Neural progenitor cell (in vitro differentiated cells): ENCODE measurements around the gene GATA2. TPM values are rescaled to one million over a fixed set of nuclear protein-coding genes. Genes with fewer than 3 reads are reported as not detected.

Experiments used
- DNase-seq: peaks from one replicate; pipeline ENCODE4 v3.0.0-alpha.2; 2016; ENCODE audit warnings: low spot score
- H2AFZ ChIP-seq: fragments of 200-600 bp; sonication (generic); replicated peaks from 2 replicates; pipeline ENCODE4 v1.6.1; 2016; ENCODE audit warnings: antibody characterized with exemption
- H3F3A ChIP-seq: fragments of 200-600 bp; sonication (generic); 2 replicates; pipeline ENCODE4 v1.6.1; 2016; ENCODE audit warnings: antibody characterized with exemption, low read depth
- H3K27ac ChIP-seq: fragments of 200-600 bp; sonication (generic); 2 replicates; pipeline ENCODE4 v1.5.1; 2016; ENCODE audit warnings: mild to moderate bottlenecking
- H3K27me3 ChIP-seq: fragments of 200-600 bp; sonication (generic); 2 replicates; pipeline ENCODE4 v1.6.1; 2016; ENCODE audit warnings: mild to moderate bottlenecking, moderate library complexity
- H3K36me3 ChIP-seq: fragments of 200-600 bp; sonication (generic); 2 replicates; pipeline ENCODE4 v1.5.1; 2016
- H3K4me1 ChIP-seq: fragments of 200-600 bp; sonication (generic); 2 replicates; pipeline ENCODE4 v1.6.1; 2016; ENCODE audit warnings: mixed run types
- H3K4me2 ChIP-seq: fragments of 200-600 bp; sonication (generic); 2 replicates; pipeline ENCODE4 v1.6.1; 2016
- H3K4me3 ChIP-seq: fragments of 200-600 bp; sonication (generic); 2 replicates; pipeline ENCODE4 v1.5.1; 2016
- H3K79me2 ChIP-seq: fragments of 200-600 bp; sonication (generic); 2 replicates; pipeline ENCODE4 v1.6.1; 2016; ENCODE audit warnings: low read depth
- H3K9ac ChIP-seq: fragments of 200-600 bp; sonication (generic); 2 replicates; pipeline ENCODE4 v1.6.1; 2016
- H3K9me3 ChIP-seq: fragments of 200-600 bp; sonication (generic); 2 replicates; pipeline ENCODE4 v1.5.1; 2016; ENCODE audit warnings: low read depth
- H4K20me1 ChIP-seq: fragments of 200-600 bp; sonication (generic); 2 replicates; pipeline ENCODE4 v1.6.1; 2016; ENCODE audit warnings: low read depth
- H3K27ac Mint-ChIP-seq: 3 replicates; pipeline ENCODE4 v1.8.0; 2021; ENCODE audit warnings: mixed read lengths
- H3K27me3 Mint-ChIP-seq: 2 replicates; pipeline ENCODE4 v1.8.0; 2022; ENCODE audit warnings: low read depth, mild to moderate bottlenecking, inconsistent platforms, moderate library complexity, mixed read lengths; ENCODE audit not compliant: insufficient read depth
- H3K36me3 Mint-ChIP-seq: 3 replicates; pipeline ENCODE4 v1.8.0; 2021; ENCODE audit warnings: mixed read lengths
- H3K4me1 Mint-ChIP-seq: 3 replicates; pipeline ENCODE4 v1.8.0; 2021; ENCODE audit warnings: mixed read lengths
- H3K4me3 Mint-ChIP-seq: 3 replicates; pipeline ENCODE4 v1.8.0; 2021; ENCODE audit warnings: mild to moderate bottlenecking, moderate library complexity, mixed read lengths
- H3K9me3 Mint-ChIP-seq: 3 replicates; pipeline ENCODE4 v1.8.0; 2020; ENCODE audit warnings: mixed read lengths
- EZH2 ChIP-seq: fragments of 200-600 bp; sonication (generic); IDR thresholded peaks from 2 replicates; pipeline ENCODE4 v1.6.1; 2017; ENCODE audit warnings: antibody characterized with exemption, mild to moderate bottlenecking, moderate library complexity
- EZH2phosphoT487 ChIP-seq: fragments of 200-600 bp; sonication (generic); IDR thresholded peaks from 2 replicates; pipeline ENCODE4 v1.6.1; 2017; ENCODE audit warnings: antibody characterized with exemption
- total RNA-seq: library from RNA; depleted of rRNA; stranded (reverse); fragments of >200 nt; gene quantifications from 2 replicates; pipeline ENCODE4 v1.2.3, GENCODE V29; 2015; ENCODE audit warnings: low replicate concordance
- TF ChIP-seq, protein P1 (sequence below): fragments of 200-600 bp; sonication (generic); IDR thresholded peaks from 2 replicates; pipeline ENCODE4 v1.5.1; 2017; ENCODE audit warnings: antibody characterized with exemption, mild to moderate bottlenecking

GATA2 gene
- total RNA-seq, 1 donor from 2014 or later, result not detected

GRCh38 chr3:128462931-128463330 lies 30.1 kb downstream of the GATA2 start:
- no peak overlapping the region for H3K27ac Mint-ChIP-seq
- H3K36me3 ChIP-seq, result no peaks in the 10 kb centered on the region
- H3F3A ChIP-seq, result no peaks in the 10 kb centered on the region
- H4K20me1 ChIP-seq, result no peaks in the 10 kb centered on the region
- no peak for TF ChIP-seq EZH2phosphoT487
- no peak for TF ChIP-seq EZH2
- TF ChIP-seq, protein P1, sequence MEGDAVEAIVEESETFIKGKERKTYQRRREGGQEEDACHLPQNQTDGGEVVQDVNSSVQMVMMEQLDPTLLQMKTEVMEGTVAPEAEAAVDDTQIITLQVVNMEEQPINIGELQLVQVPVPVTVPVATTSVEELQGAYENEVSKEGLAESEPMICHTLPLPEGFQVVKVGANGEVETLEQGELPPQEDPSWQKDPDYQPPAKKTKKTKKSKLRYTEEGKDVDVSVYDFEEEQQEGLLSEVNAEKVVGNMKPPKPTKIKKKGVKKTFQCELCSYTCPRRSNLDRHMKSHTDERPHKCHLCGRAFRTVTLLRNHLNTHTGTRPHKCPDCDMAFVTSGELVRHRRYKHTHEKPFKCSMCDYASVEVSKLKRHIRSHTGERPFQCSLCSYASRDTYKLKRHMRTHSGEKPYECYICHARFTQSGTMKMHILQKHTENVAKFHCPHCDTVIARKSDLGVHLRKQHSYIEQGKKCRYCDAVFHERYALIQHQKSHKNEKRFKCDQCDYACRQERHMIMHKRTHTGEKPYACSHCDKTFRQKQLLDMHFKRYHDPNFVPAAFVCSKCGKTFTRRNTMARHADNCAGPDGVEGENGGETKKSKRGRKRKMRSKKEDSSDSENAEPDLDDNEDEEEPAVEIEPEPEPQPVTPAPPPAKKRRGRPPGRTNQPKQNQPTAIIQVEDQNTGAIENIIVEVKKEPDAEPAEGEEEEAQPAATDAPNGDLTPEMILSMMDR, result no peak
- H2AFZ ChIP-seq, result no peak overlapping the region
- H3K9me3 ChIP-seq, result no peaks in the 10 kb centered on the region
- H3K4me1 ChIP-seq, result no peaks in the 10 kb centered on the region
- peaks cover 18% of the 10 kb centered on the region for H3K4me1 Mint-ChIP-seq
- peaks cover 24% of the 10 kb centered on the region for H3K27me3 Mint-ChIP-seq
- DNase-seq, result no peak
- no peak overlapping the region for H3K27ac ChIP-seq
- no peaks in the 10 kb centered on the region for H3K79me2 ChIP-seq
- H3K9ac ChIP-seq, result no peak overlapping the region
- no peaks in the 10 kb centered on the region for H3K36me3 Mint-ChIP-seq
- H3K4me3 ChIP-seq, result no peak overlapping the region
- H3K27me3 ChIP-seq, result peaks cover 35% of the 10 kb centered on the region
- no peaks in the 10 kb centered on the region for H3K9me3 Mint-ChIP-seq
- H3K4me2 ChIP-seq, result no peak overlapping the region
- H3K4me3 Mint-ChIP-seq, result no peak overlapping the region

DNA sequence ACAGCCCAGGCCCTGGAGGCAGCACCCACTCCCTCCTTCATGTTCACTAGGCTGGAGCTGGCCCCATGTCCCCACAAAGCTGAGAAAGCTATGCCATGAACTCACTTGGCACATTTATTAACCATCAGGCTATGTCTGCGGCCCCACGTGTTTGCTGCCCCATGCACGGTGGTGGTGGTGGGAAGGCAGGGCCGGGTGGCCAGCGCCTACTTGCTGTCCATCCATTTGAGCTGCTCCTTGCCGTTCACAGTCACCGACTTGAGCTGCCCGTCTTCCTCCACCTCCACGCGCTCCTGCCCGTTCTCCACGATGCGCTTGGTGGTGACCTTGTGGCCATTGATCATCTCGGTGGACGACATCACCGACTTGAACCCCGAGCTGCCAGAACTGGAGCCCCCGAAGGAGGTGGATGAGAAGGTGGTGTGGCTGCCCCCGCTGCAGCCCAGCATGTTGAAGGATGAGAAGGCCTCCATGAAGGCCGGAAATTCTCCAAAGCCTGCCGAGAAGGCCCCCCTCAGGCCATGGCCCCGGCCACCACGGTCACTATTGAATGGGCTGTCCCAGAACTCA lies 30.6 kb downstream of the GATA2 start:
- H3K27ac Mint-ChIP-seq, result no peak overlapping the region
- DNase-seq, result no peak
- Histone ChIP-seq H3K4me3 (no peak overlapping the region), H2AFZ (no peak overlapping the region), H3K27me3 (peaks cover 35% of the 10 kb centered on the region), H3K36me3 (no peaks in the 10 kb centered on the region), H3F3A (no peaks in the 10 kb centered on the region), H3K79me2 (no peaks in the 10 kb centered on the region), H3K4me1 (no peaks in the 10 kb centered on the region), H4K20me1 (no peaks in the 10 kb centered on the region), H3K9me3 (no peaks in the 10 kb centered on the region), H3K27ac (no peak overlapping the region), H3K9ac (no peak overlapping the region), H3K4me2 (no peak overlapping the region)
- no peaks in the 10 kb centered on the region for H3K36me3 Mint-ChIP-seq
- TF ChIP-seq EZH2phosphoT487 (no peak), EZH2 (no peak)
- TF ChIP-seq, protein P1, result no peak
- peaks cover 22% of the 10 kb centered on the region for H3K4me1 Mint-ChIP-seq
- H3K27me3 Mint-ChIP-seq, result peaks cover 26% of the 10 kb centered on the region
- H3K4me3 Mint-ChIP-seq, result no peak overlapping the region
- no peaks in the 10 kb centered on the region for H3K9me3 Mint-ChIP-seq

DNA sequence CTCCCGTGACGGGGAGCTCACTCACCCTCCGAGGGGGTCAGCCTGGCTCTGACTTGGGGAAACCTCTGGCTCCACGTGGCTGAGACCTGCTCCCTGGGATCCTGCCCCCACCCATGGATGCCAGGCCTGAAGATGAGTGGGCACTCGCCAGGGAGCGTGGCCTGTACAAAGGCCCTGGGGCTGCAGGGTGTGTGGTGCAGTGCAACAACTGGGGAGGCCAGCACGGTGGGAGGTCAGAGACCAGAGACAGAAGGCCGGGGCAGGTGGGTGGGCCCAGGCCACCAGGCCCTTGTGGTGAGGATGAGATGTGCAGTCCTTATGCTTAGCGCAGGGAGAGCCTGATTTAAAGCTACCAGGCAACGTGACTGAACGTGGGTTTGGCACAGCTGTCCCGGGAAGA lies 31.3 kb downstream of the GATA2 start:
- Mint-ChIP-seq H3K36me3 (no peaks in the 10 kb centered on the region), H3K9me3 (no peaks in the 10 kb centered on the region), H3K27me3 (peaks cover 25% of the 10 kb centered on the region), H3K27ac (no peak overlapping the region), H3K4me1 (peaks cover 22% of the 10 kb centered on the region), H3K4me3 (no peak overlapping the region)
- no peaks in the 10 kb centered on the region for H3K36me3 ChIP-seq
- TF ChIP-seq, protein P1, result no peak
- TF ChIP-seq EZH2, result no peak
- H4K20me1 ChIP-seq, result no peaks in the 10 kb centered on the region
- no peak overlapping the region for H3K4me3 ChIP-seq
- no peak overlapping the region for H3K27ac ChIP-seq
- no peaks in the 10 kb centered on the region for H3K9me3 ChIP-seq
- no peak overlapping the region for H3K4me2 ChIP-seq
- H3K4me1 ChIP-seq, result peaks cover 4% of the 10 kb centered on the region
- no peak for DNase-seq
- H3K27me3 ChIP-seq, result peaks cover 28% of the 10 kb centered on the region
- H2AFZ ChIP-seq, result no peak overlapping the region
- no peak overlapping the region for H3K9ac ChIP-seq
- no peaks in the 10 kb centered on the region for H3K79me2 ChIP-seq
- H3F3A ChIP-seq, result no peaks in the 10 kb centered on the region
